ENCODE measurements around the gene KRTAP22-2.

GRCh38 chr21:30590297-30590696 lies at the start of gene KRTAP22-2:
- no peak for TF ChIP-seq TCF7L2 (IDR thresholded peaks at IDR 0.05; ENCODE audit: borderline replicate concordance, low read depth, low read length)
- TF ChIP-seq CTCF (tag by site-specific recombination; IDR thresholded peaks at IDR 0.05) = no peak
- TF ChIP-seq ZNF169 (tag by site-specific recombination; IDR thresholded peaks at IDR 0.05) = no peak
- TF ChIP-seq ZNF549 (tag by site-specific recombination; IDR thresholded peaks at IDR 0.05) = no peak
- no peak for TF ChIP-seq ZNF274 (IDR thresholded peaks at IDR 0.05; ENCODE audit: low read length)
- no peak for TF ChIP-seq ZNF274 (tag by site-specific recombination; IDR thresholded peaks at IDR 0.05; ENCODE audit: borderline replicate concordance)
- no peak for TF ChIP-seq ZNF473 (tag by site-specific recombination; IDR thresholded peaks at IDR 0.05)
- TF ChIP-seq BCL11A (tag by site-specific recombination; IDR thresholded peaks at IDR 0.05; ENCODE audit: low read depth) = no peak
- no peak for TF ChIP-seq ZNF248 (tag by site-specific recombination; IDR thresholded peaks at IDR 0.05)
- TF ChIP-seq YY1 (tag by site-specific recombination; IDR thresholded peaks at IDR 0.05) = no peak
- no peak for TF ChIP-seq WT1 (tag by site-specific recombination; IDR thresholded peaks at IDR 0.05)
- TF ChIP-seq, protein P1, sequence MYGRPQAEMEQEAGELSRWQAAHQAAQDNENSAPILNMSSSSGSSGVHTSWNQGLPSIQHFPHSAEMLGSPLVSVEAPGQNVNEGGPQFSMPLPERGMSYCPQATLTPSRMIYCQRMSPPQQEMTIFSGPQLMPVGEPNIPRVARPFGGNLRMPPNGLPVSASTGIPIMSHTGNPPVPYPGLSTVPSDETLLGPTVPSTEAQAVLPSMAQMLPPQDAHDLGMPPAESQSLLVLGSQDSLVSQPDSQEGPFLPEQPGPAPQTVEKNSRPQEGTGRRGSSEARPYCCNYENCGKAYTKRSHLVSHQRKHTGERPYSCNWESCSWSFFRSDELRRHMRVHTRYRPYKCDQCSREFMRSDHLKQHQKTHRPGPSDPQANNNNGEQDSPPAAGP (tag by site-specific recombination; IDR thresholded peaks at IDR 0.05) = no peak
- TF ChIP-seq, protein P2, sequence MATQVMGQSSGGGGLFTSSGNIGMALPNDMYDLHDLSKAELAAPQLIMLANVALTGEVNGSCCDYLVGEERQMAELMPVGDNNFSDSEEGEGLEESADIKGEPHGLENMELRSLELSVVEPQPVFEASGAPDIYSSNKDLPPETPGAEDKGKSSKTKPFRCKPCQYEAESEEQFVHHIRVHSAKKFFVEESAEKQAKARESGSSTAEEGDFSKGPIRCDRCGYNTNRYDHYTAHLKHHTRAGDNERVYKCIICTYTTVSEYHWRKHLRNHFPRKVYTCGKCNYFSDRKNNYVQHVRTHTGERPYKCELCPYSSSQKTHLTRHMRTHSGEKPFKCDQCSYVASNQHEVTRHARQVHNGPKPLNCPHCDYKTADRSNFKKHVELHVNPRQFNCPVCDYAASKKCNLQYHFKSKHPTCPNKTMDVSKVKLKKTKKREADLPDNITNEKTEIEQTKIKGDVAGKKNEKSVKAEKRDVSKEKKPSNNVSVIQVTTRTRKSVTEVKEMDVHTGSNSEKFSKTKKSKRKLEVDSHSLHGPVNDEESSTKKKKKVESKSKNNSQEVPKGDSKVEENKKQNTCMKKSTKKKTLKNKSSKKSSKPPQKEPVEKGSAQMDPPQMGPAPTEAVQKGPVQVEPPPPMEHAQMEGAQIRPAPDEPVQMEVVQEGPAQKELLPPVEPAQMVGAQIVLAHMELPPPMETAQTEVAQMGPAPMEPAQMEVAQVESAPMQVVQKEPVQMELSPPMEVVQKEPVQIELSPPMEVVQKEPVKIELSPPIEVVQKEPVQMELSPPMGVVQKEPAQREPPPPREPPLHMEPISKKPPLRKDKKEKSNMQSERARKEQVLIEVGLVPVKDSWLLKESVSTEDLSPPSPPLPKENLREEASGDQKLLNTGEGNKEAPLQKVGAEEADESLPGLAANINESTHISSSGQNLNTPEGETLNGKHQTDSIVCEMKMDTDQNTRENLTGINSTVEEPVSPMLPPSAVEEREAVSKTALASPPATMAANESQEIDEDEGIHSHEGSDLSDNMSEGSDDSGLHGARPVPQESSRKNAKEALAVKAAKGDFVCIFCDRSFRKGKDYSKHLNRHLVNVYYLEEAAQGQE (tag by site-specific recombination; IDR thresholded peaks at IDR 0.05) = no peak
- no peak for TF ChIP-seq PATZ1 (tag by site-specific recombination; IDR thresholded peaks at IDR 0.05)
- TF ChIP-seq ZNF776 (tag by site-specific recombination; IDR thresholded peaks at IDR 0.05; ENCODE audit: borderline replicate concordance) = no peak

Measured in HEK293 (cell line).